Heart left ventricle (tissue), 16 donors: ENCODE data around the gene TNRC6B. TPM values are rescaled to one million over a fixed set of nuclear protein-coding genes. Genes with fewer than 3 reads are reported as not detected.
A peak's percentile ranks its signal among the peaks of the same experiment; 100 is the strongest.

ENCODE experiments used
- ATAC-seq, 4 donors: fragments of 200-7000 bp; cut with Tn5 transposase; one replicate each; pipeline ENCODE4 v1.9.1; 2020 to 2022; ENCODE audit warnings: moderate library complexity in 4 of 4, mild to moderate bottlenecking in 3 of 4, moderate number of reproducible peaks in 1 of 4
- DNase-seq, 5 donors: peaks; one replicate each; pipeline ENCODE4 v3.0.0-alpha.2; 2020
- H3K27ac ChIP-seq, 12 donors: fragments of 200-600 bp; sonication (generic) in 4 of 12; one replicate each; pipeline versions ENCODE4 v1.5.0 to v1.8.0; 2016 to 2022; ENCODE audit warnings: mild to moderate bottlenecking in 2 of 12
- H3K27me3 ChIP-seq, 9 donors: fragments of 200-600 bp; sonication (generic) in 2 of 9; one replicate each; pipeline versions ENCODE4 v1.5.1 to v1.8.0; 2016 to 2022; ENCODE audit warnings: mild to moderate bottlenecking in 3 of 9
- H3K36me3 ChIP-seq, 9 donors: fragments of 200-600 bp; sonication (generic) in 2 of 9; one replicate each; pipeline versions ENCODE4 v1.5.0 to v1.8.0; 2018 to 2022; ENCODE audit warnings: mild to moderate bottlenecking in 2 of 9
- H3K4me1 ChIP-seq, 12 donors: fragments of 200-600 bp; sonication (generic) in 4 of 12; one replicate each; pipeline versions ENCODE4 v1.5.0 to v1.8.0; 2016 to 2022; ENCODE audit warnings: mild to moderate bottlenecking in 3 of 12
- H3K4me3 ChIP-seq, 12 donors: fragments of 200-600 bp; sonication (generic) in 4 of 12; one replicate each; pipeline versions ENCODE4 v1.5.0 to v1.8.0; 2017 to 2022; ENCODE audit warnings: mild to moderate bottlenecking in 9 of 12, moderate library complexity in 4 of 12
- H3K9me3 ChIP-seq, 12 donors: fragments of 200-600 bp; sonication (generic) in 4 of 12; one replicate each; pipeline versions ENCODE4 v1.5.0 to v1.8.0; 2016 to 2022; ENCODE audit warnings: mild to moderate bottlenecking in 1 of 12
- CTCF ChIP-seq, 12 donors: fragments of 200-600 bp; sonication (generic) in 4 of 12; IDR thresholded peaks; one replicate each; pipeline versions ENCODE4 v1.5.0 to v1.8.0; 2018 to 2022; ENCODE audit warnings: antibody characterized with exemption in 12 of 12, mild to moderate bottlenecking in 5 of 12
- POLR2A ChIP-seq, 2 donors: fragments of 450-650 bp; IDR thresholded peaks; one replicate each; pipeline ENCODE4 v1.6.1; 2017; ENCODE audit warnings: antibody characterized with exemption in 2 of 2, mild to moderate bottlenecking in 2 of 2, moderate library complexity in 2 of 2
- WGBS, 4 donors: extraction: QIAGEN DNeasy Blood & Tissue Kit in 2 of 4; methylation state at CpG; one replicate each; pipeline versions ENCODE4 v1.1.5 to v1.1.7; 2013 to 2018; 5-methylcytosine and 5-hydroxymethylcytosine counted together
- intact Hi-C, 10 donors: fragments of 100-400 bp; cut with DNase I; formaldehyde crosslinking; loops; one replicate each; pipeline versions ENCODE4 v1.11.1 to v1.14.2; 2022
- polyA plus RNA-seq, 2 donors: library from polyadenylated mRNA; stranded (reverse); fragments of 200-250 nt; gene quantifications; one replicate each; pipeline ENCODE4 v1.2.3, GENCODE V29; 2013
- total RNA-seq, 9 donors: library from RNA; depleted of rRNA in 2 of 9; stranded (reverse); fragments of >200 nt in 2 of 9; fragmentation: NEBNext Ultra II Directional in 3 of 9; extraction: Animal tissue kit (Norgen Biotek cat#: 25700) in 3 of 9; gene quantifications; one replicate each; pipeline versions ENCODE4 v1.1.0 to v1.2.4, GENCODE V29; 2016 to 2023
- donor health status: ischemic (EF 13 %, LVEDD 7.1; RV severe dilation, severe dysfunction).
- donor health status: healthy with polysubstance abuse.
- donor health status: DM: no; HTN: yes; CAD: no.
- donor health status: DM: no; HTN: no; CAD: no.
- donor health status: ischemic (EF 25% LVEDD 6.9; RV normal size, moderate dysfunction).
- donor health status: ischemic (EF 25% LVEDD 5.7; RV mildly dilated, moderate dysfunction).
- donor health status: healthy.
- donor health status: DM: yes; HTN: yes; CAD: no.
- donor health status: ischemic (EF 35%, LVEDD 5.7; RV mildly dilated, moderate dysfunction).
- donor health status: nonischemic (EF 11% LVEDD 7.7; RV severe dilation, severe dysfunction).
- donor health status: DM: yes; HTN: yes; CAD: no.
- donor health status: PGD.
- donor health status: ischemic (EF 29% LVEDD 5.4; RV normal size, mild dysfunction).
- donor health status: nonischemic (EF 23%, LVEDD 6.1; RV moderate dilation, normal function).

TNRC6B gene
- total and polyA plus RNA-seq, 11 donors: 13.2 to 62.4 (median 39.3) TPM

- peaks cover 0 to 29% (median 25%) of the 10 kb centered on the region in 9 donors for H3K36me3 ChIP-seq
- intact Hi-C loops: no loop called here
- TF ChIP-seq POLR2A (IDR thresholded peaks at IDR 0.05): no peak
- no peak for TF ChIP-seq CTCF (IDR thresholded peaks at IDR 0.05)
- peaks cover 0 to 59% (median 17%) of the 10 kb centered on the region in 12 donors for H3K4me1 ChIP-seq
- no peak overlapping the region for H3K4me3 ChIP-seq
- ATAC-seq (no peak), DNase-seq (no peak)
- no peaks in the 10 kb centered on the region for H3K9me3 ChIP-seq
- 85 to 91% (median 91%) methylated on average over 3 of the region's 3 CpGs for WGBS, 4 donors
- no peaks in the 10 kb centered on the region for H3K27me3 ChIP-seq
- H3K27ac ChIP-seq: no peak overlapping the region
These were observed 66.9 kb downstream of the TNRC6B start for GRCh38 chr22:40244586-40244985.

- no peaks in the 10 kb centered on the region for H3K9me3 ChIP-seq
- H3K4me1 ChIP-seq: peaks cover 0 to 43% (median 5%) of the 10 kb centered on the region in 12 donors
- H3K27ac ChIP-seq: no peak overlapping the region
- intact Hi-C loops: no loop called here
- ATAC-seq (peak in 1 of 4 donors; percentile 34), DNase-seq (no peak)
- TF ChIP-seq POLR2A (IDR thresholded peaks at IDR 0.05) (no peak), CTCF (IDR thresholded peaks at IDR 0.05) (no peak)
- H3K4me3 ChIP-seq: no peak overlapping the region
- peaks cover 0 to 40% (median 27%) of the 10 kb centered on the region in 9 donors for H3K36me3 ChIP-seq
- 84 to 95% (median 91%) methylated on average over 6 of the region's 6 CpGs for WGBS, 4 donors
- H3K27me3 ChIP-seq: no peaks in the 10 kb centered on the region
These were observed 70.3 kb downstream of the TNRC6B start for GRCh38 chr22:40247976-40248375.

- H3K4me1 ChIP-seq: peaks cover 0 to 30% (median 2%) of the 10 kb centered on the region in 12 donors
- H3K27ac ChIP-seq: no peak overlapping the region
- DNase-seq (no peak), ATAC-seq (no peak)
- H3K27me3 ChIP-seq: no peaks in the 10 kb centered on the region
- no peak overlapping the region for H3K4me3 ChIP-seq
- H3K9me3 ChIP-seq: no peaks in the 10 kb centered on the region
- WGBS, 4 donors: 67 to 86% (median 71%) methylated on average over 3 of the region's 3 CpGs
- TF ChIP-seq CTCF (IDR thresholded peaks at IDR 0.05) (no peak), POLR2A (IDR thresholded peaks at IDR 0.05) (no peak)
- intact Hi-C loops: no loop called here
- peaks cover 0 to 38% (median 27%) of the 10 kb centered on the region in 9 donors for H3K36me3 ChIP-seq
These were observed 71.6 kb downstream of the TNRC6B start for GRCh38 chr22:40249286-40249685.

- H3K27ac ChIP-seq: no peak overlapping the region
- peaks cover 0 to 35% (median 3%) of the 10 kb centered on the region in 12 donors for H3K4me1 ChIP-seq
- no peak for DNase-seq
- no peak for ATAC-seq
- H3K4me3 ChIP-seq: no peak overlapping the region
- H3K27me3 ChIP-seq: no peaks in the 10 kb centered on the region
- intact Hi-C loops: loop anchor here in 1 of 10 donors (10.0 kb wide), 1 partner anchor 136 kb away; no protein-coding TSS in a partner anchor
- no peaks in the 10 kb centered on the region for H3K9me3 ChIP-seq
- TF ChIP-seq POLR2A (IDR thresholded peaks at IDR 0.05) (no peak), CTCF (IDR thresholded peaks at IDR 0.05) (no peak)
- peaks cover 0 to 47% (median 27%) of the 10 kb centered on the region in 9 donors for H3K36me3 ChIP-seq
- 85 to 89% (median 88%) methylated on average over 3 of the region's 3 CpGs for WGBS, 4 donors
These were observed 72.9 kb downstream of the TNRC6B start for GRCh38 chr22:40250608-40251007.
